ENCODE results near the gene ARHGAP26. TPM values are rescaled to one million over a fixed set of nuclear protein-coding genes. Genes with fewer than 3 reads are reported as not detected.

The ARHGAP26 gene
- total RNA-seq, 6 experiments from 2014 or later, result 6.7 to 14.5 (median 8.3) TPM

DNA sequence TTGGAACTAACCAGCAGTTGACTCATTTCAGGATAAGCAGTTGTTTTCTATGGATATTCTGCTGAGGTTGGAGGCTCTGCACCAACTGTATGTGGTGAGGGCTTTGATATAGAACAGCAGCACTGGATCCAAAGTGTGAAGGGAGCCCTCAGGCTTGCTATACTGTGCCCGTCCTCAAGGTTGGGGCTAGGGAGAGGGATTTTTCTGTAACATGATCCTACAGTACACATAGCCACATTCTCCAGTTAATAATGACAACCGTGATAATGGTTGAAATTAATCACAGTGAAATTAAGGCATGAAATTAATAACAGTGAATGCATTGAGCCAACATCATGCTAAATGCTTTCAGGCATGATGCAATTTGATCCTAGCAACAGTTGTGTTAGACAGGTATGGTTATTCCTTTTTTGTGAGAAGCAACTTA is 36.7 kb downstream of the ARHGAP26 start:
- intact Hi-C loops (cut with DNase I), result no loop called here
- peak in 2 of 4 donors; percentile 2 to 3 for ATAC-seq
- H3K36me3 ChIP-seq, result no peaks in the 10 kb centered on the region
- H3K4me3 ChIP-seq, result no peak overlapping the region
- peaks cover 0 to 30% (median 7%) of the 10 kb centered on the region in 4 donors for H3K4me1 ChIP-seq
- no peak for DNase-seq
- TF ChIP-seq CTCF (IDR thresholded peaks at IDR 0.05) (no peak), POLR2A (IDR thresholded peaks at IDR 0.05) (no peak)
- H3K9me3 ChIP-seq, result no peaks in the 10 kb centered on the region
- peak overlapping the region; percentile 12 to 52 (median 29) for H3K27ac ChIP-seq
- WGBS (ENCODE audit: insufficient coverage, low coverage, low lambda C conversion rate, missing lambda C conversion rate), result 82% methylated on average over 2 of the region's 2 CpGs
- H3K27me3 ChIP-seq, result no peaks in the 10 kb centered on the region

- Histone ChIP-seq H3K4me1 (peaks cover 0 to 30% (median 7%) of the 10 kb centered on the region in 4 donors), H3K4me3 (no peak overlapping the region), H3K9me3 (no peaks in the 10 kb centered on the region), H3K27ac (peak overlapping the region; percentile 12 to 52 (median 29)), H3K36me3 (no peaks in the 10 kb centered on the region), H3K27me3 (no peaks in the 10 kb centered on the region)
- 11% methylated on average over 5 of the region's 6 CpGs for WGBS (ENCODE audit: insufficient coverage, low coverage, low lambda C conversion rate, missing lambda C conversion rate)
- no peak for TF ChIP-seq POLR2A (IDR thresholded peaks at IDR 0.05)
- no peak for TF ChIP-seq CTCF (IDR thresholded peaks at IDR 0.05)
- intact Hi-C loops (cut with DNase I), result no loop called here
- DNase-seq (peak; percentile 71 to 89 (median 85)), ATAC-seq (peak; percentile 84 to 94 (median 91))
These were observed 37.3 kb downstream of the ARHGAP26 start for GRCh38 chr5:142807372-142807911.

DNA sequence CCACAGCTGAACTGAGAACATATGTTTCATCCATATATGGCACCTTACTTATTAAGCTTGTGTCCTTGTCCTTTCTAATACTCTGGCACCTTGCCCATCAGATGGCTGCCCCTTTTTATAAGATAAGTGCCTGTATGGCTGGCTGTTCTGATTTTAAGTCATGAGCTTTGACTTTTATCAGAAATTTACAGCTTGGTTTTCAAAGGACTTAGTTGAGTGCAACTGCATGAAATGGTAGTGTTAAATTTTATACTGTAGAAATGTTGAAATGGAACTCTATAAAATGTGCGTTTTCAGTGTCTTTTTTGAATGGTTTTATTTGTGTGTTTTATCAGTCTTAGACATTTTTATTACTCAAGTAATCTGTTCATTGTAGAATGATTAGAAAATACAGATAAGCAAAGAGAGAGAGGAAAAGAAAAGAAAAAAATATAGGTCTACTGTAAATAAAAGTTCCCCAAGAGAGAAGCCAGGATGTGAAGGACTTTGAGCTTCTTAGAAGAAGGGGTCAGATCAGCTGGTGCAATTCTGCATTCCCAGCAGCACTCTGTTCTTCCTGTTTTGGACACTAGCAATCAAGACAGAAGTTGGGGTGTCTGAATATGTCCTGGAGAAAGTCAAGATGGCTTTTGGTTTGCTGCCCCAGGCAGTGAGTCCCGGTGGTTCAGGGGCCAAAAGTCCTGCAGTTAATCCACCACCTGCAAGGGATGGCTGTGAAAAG is 38.9 kb downstream of the ARHGAP26 start:
- Histone ChIP-seq H3K4me1 (peaks cover 0 to 38% (median 8%) of the 10 kb centered on the region in 4 donors), H3K36me3 (no peaks in the 10 kb centered on the region), H3K4me3 (no peak overlapping the region), H3K27ac (no peak overlapping the region), H3K9me3 (no peaks in the 10 kb centered on the region), H3K27me3 (no peaks in the 10 kb centered on the region)
- intact Hi-C loops (cut with DNase I), result no loop called here
- DNase-seq (no peak), ATAC-seq (no peak)
- TF ChIP-seq POLR2A (IDR thresholded peaks at IDR 0.05), result no peak
- no peak for TF ChIP-seq CTCF (IDR thresholded peaks at IDR 0.05)
- WGBS (ENCODE audit: insufficient coverage, low coverage, low lambda C conversion rate, missing lambda C conversion rate), result 64% methylated on average over 2 of the region's 2 CpGs

GRCh38 chr5:142810081-142810480 is 39.9 kb downstream of the ARHGAP26 start:
- no peak for DNase-seq
- Histone ChIP-seq H3K9me3 (no peaks in the 10 kb centered on the region), H3K4me1 (peaks cover 0 to 45% (median 10%) of the 10 kb centered on the region in 4 donors), H3K4me3 (no peak overlapping the region), H3K27me3 (no peaks in the 10 kb centered on the region), H3K36me3 (no peaks in the 10 kb centered on the region), H3K27ac (no peak overlapping the region)
- no peak for ATAC-seq
- no peak for TF ChIP-seq POLR2A (IDR thresholded peaks at IDR 0.05)
- TF ChIP-seq CTCF (IDR thresholded peaks at IDR 0.05), result no peak
- intact Hi-C loops (cut with DNase I), result loop anchor here in 1 of 2 donors (10.0 kb wide), 1 partner anchor 65 kb away; no protein-coding TSS in a partner anchor
- WGBS (ENCODE audit: insufficient coverage, low coverage, low lambda C conversion rate, missing lambda C conversion rate), result 60% methylated on average over 1 of the region's 1 CpG
